GM15510 (cell line): ENCODE measurements around the gene MS4A15.

Experiments used
- POLR2A ChIP-seq: IDR thresholded peaks from 3 replicates; pipeline ENCODE4 v1.6.1; 2011; ENCODE audit warnings: borderline replicate concordance; ENCODE audit not compliant: insufficient read length; ENCODE audit errors: extremely low read depth

The MS4A15 gene

GRCh38 chr11:60782393-60783140 is 25.9 kb downstream of the MS4A15 start:
- no peak for TF ChIP-seq POLR2A

GRCh38 chr11:60783141-60783484 is 26.4 kb downstream of the MS4A15 start:
- no peak for TF ChIP-seq POLR2A

DNA sequence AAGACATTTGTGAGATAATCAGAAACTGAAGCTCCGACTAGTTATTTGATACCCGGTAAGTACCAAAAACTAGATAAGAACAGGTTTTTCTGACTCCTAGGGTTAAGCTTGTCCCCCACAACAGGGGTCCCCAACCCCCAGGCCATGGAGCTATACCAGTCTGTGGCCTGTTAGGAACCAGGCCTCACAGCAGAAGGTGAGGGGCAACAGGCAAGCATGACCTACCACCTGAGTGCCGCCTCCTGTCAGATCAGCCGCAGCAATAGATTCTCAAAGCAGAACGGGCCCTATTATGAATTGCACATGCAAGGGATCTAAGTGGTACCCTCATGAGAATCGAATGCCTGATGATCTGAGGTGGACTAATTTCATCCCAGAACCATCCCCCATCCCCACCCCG is 27.2 kb downstream of the MS4A15 start:
- TF ChIP-seq POLR2A = no peak

DNA sequence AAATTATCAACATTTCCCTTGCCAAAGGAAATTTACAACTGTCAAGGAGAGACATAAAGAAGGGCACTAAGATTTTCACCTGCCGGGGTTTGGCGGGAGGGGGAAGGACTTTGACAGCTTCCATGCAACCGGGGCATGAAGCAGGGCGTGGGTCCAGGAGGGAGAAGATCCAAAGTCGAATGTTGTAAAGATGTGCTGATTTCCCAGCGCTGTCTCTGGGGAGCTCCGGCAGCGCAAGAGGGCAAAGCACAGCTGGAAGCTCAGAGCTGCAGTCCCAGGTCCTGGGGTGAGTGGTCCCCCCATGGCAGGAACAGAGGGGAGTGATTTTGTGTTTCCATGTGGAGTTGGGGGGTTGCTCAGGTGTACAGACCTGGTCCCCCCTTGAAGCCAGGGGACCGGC is 28.5 kb downstream of the MS4A15 start, which contains the start of gene MS4A10:
TSS of gene MS4A10 (plus strand) at position 198 of the 400 bp plus-strand sequence. CDS start 5,003 bp downstream, outside the sequence.
- no peak for TF ChIP-seq POLR2A

- TF ChIP-seq POLR2A = no peak
These were observed 29.2 kb downstream of the MS4A15 start for GRCh38 chr11:60785806-60786361.

DNA sequence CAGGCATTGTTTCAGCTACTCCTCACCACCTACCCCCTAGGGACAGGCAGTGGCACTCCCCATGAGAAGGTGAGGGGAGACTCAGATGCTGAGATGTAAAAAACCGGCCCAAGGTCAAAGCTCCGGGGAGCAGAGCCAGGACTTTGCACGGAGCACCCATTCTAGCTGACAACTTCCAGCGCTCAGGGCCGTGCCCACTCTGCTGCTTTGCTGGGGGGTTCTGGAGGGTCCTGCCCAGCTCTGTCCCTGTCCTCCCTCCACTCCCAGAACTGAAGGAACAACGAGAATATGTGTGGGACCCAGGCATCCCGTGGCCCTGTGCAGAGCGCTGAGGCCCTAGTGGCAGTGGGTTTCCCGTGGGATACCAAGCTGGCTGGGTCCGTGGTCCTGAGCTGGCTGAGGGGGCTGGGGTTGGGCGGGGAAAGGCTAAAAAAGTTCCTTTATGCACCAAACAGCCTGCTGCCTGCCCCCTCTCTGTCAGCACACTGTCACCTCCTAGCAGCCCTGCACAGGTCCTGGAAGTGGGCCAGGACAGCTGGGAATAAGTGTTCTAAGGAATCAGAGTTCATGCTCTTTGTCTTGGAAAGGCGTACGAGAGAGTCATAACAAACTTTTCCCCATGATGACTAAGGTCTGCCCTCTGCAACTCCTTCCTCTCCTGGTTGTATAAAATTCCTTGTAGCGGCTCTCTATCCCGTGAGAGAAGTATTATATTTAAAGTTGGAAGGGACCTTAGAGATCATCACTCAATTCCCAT is 30.3 kb downstream of the MS4A15 start:
- TF ChIP-seq POLR2A = no peak

GRCh38 chr11:60788401-60789125 is 31.9 kb downstream of the MS4A15 start:
- TF ChIP-seq POLR2A = no peak

DNA sequence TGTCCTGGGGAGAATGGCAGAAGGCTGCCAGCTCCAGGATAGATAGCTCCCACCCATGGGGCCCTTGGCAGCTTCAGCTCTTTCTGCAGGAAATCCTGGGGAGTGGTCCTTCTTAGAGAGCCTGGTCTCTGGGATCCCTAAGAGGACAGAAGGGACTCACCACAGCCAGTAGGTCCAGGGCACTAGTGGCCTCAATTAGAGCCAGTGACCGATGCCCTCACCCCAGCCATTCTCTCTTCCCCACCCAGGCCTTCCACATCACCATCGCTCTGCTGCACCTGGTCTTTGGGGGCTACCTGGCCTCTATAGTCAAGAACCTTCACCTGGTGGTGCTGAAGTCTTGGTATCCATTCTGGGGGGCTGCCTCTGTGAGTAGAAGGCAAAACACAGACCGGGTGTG is 34.1 kb downstream of the MS4A15 start:
- no peak for TF ChIP-seq POLR2A

GRCh38 chr11:60791153-60791933 is 34.7 kb downstream of the MS4A15 start:
- TF ChIP-seq POLR2A = no peak

DNA sequence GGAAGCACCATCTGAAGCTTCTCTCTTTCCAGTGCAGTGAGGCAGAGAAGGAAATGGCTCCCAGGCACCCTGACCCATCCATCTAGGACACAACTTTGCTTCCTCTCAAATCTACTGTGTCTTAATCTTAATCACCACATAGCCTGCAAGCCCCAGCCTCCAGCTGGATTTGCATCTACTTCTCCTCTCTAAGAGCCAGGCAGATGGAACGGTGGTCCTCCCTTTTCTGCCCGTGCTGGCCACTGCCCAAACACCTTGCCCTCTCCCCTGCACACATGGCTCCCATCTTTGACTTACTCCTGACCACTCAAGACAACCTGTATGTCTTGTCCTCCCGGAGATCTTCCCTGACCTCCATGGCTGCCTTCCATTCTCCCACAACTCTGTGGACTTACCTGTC is 35.9 kb downstream of the MS4A15 start:
- no peak for TF ChIP-seq POLR2A

DNA sequence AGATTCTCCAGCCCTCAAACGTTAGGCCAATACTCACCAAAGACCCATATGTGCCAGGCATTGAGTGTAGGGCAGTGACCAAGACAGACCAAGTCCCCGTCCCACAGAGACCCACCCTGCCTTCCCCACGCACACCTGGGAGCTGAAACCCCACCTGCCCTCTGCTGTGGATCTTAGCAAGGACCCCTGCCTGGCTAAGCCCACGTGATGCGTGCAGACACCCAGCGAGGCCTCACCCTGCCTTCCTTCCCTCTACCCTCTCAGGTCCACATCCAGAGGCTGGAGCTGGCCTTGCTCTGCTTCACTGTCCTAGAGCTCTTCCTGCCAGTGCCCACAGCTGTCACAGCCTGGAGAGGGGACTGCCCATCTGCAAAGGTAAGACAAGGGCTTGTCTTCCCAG is 38.6 kb downstream of the MS4A15 start:
- TF ChIP-seq POLR2A = no peak

GRCh38 chr11:60797846-60798630 is 41.4 kb downstream of the MS4A15 start:
- TF ChIP-seq POLR2A = no peak

DNA sequence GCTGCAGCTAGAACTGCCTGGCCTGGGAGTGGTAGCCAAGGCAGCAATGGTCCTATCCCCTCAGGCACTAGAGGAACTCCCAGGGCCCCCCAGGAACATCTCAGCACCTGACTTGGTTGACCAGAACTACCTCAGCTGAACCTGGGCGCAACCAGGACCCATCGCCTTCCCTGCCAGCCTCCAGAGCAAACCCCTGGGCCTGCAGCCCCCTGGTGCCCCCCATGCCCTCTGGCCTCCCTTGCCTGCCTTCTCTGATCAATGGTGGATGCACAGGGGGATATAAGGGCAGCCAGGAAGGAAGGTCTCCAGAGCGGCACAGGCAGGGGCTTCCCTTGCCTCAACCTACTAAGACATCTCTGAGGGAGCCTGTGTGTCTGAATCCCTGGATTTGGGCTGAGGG is 42.0 kb downstream of the MS4A15 start:
- TF ChIP-seq POLR2A = no peak

- TF ChIP-seq POLR2A = no peak
These were observed 44.5 kb downstream of the MS4A15 start for GRCh38 chr11:60801194-60801593.

DNA sequence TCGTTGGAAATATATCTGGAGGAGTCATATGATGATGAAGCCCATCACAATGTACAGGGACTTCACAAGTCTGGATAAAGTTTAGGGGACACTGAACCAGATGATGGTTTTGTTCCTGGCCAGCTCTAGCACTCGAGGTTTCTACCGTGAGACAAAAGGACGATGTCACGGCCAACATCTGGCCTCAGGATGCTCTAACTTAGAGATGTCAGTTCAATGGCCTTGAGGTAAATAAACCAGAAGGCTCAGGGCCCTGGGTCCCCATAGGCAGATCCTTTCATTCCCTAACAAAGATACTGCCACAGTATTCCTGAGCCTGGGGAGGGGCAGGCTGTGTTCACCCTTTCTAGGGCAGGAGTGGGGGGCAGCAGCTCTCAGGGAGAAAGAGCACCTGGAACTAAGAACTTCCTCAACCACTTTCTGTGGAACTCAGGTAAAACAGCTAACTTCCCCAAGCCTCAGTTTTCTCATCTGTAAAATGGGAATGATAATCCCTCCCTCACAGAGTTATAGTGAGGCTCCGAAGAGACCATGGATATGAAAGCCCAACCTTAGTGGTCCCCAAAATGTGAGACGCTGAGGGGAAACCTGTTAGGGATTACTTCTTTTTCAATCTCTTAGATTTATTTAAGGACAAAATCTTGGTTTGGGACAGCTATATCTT is 46.7 kb downstream of the MS4A15 start:
- TF ChIP-seq POLR2A = no peak
